ENCODE results near the gene SCARF2. TPM values are rescaled to one million over a fixed set of nuclear protein-coding genes. Genes with fewer than 3 reads are reported as not detected.
A peak's percentile ranks its signal among the peaks of the same experiment; 100 is the strongest.

The SCARF2 gene
- total RNA-seq, 1 experiment from 2014 or later, result 10.8 TPM

GRCh38 chr22:20427104-20427944 is 10.3 kb downstream of the SCARF2 start:
- no peaks in the 10 kb centered on the region for H3K9me3 ChIP-seq (ENCODE audit: control insufficient read depth, low read depth, low read length)
- H4K20me1 ChIP-seq (ENCODE audit: control insufficient read depth, insufficient read depth, insufficient read length), result peaks cover 3% of the 10 kb centered on the region
- H3K4me1 ChIP-seq (ENCODE audit: insufficient read depth, low read length), result no peaks in the 10 kb centered on the region
- WGBS (ENCODE audit: extremely low coverage, insufficient read length, low lambda C conversion rate), result no CpG with 5 or more reads among the region's 8 CpGs
- Mint-ChIP-seq H3K27ac (no peak overlapping the region), H3K27me3 (ENCODE audit: low read depth) (peaks cover 36% of the 10 kb centered on the region), H3K4me1 (peaks cover 12 to 13% of the 10 kb centered on the region in 2 experiments), H3K4me3 (peak overlapping the region in 1 of 2 experiments; percentile 31; a peak in 1 of 5 replicates), H3K9me3 (no peaks in the 10 kb centered on the region), H3K36me3 (ENCODE audit: insufficient read depth in 1 of 3, low read depth in 3 of 3) (peaks cover 0 to 22% (median 6%) of the 10 kb centered on the region in 3 experiments; a peak in 3 of 7 replicates)
- no peak overlapping the region for H3K4ac ChIP-seq (ENCODE audit: low read depth, low read length)
- no peak overlapping the region for H3K23ac ChIP-seq (ENCODE audit: insufficient read length, low read depth, low read length)
- no peaks in the 10 kb centered on the region for H3K79me2 ChIP-seq (ENCODE audit: insufficient read depth, low read length)
- H3K14ac ChIP-seq (ENCODE audit: insufficient read depth, low read length), result no peak overlapping the region
- H4K91ac ChIP-seq (ENCODE audit: insufficient read length, low read depth, low read length), result no peak overlapping the region
- H3K9ac ChIP-seq (ENCODE audit: extremely low read depth, insufficient read length, low read length), result no peak overlapping the region
- no peak for TF ChIP-seq CTCF (conservative IDR thresholded peaks at IDR 0.05)
- H2BK5ac ChIP-seq (ENCODE audit: insufficient read length, low read length), result no peak overlapping the region
- H4K8ac ChIP-seq (replicated peaks; ENCODE audit: insufficient read length, low read depth, low read length), result no peak overlapping the region
- H3K56ac ChIP-seq (ENCODE audit: insufficient read length, low read depth, low read length), result no peak overlapping the region
- no peak overlapping the region for H2BK15ac ChIP-seq (ENCODE audit: low read depth, low read length)
- no peak overlapping the region for H2BK20ac ChIP-seq (ENCODE audit: low read depth, low read length, poor library complexity, severe bottlenecking)
- H3K27me3 ChIP-seq (ENCODE audit: insufficient read depth, low read length), result no peaks in the 10 kb centered on the region; the same call in 1 of the 2 replicates
- H3K27ac ChIP-seq (ENCODE audit: insufficient read length, low read depth, low read length), result no peak overlapping the region
- DNase-seq, result no peak
- no peaks in the 10 kb centered on the region for H3K79me1 ChIP-seq (ENCODE audit: insufficient read depth, low read depth, low read length, poor library complexity, severe bottlenecking)
- H3K23me2 ChIP-seq (ENCODE audit: insufficient read length, low read depth, low read length, poor library complexity, severe bottlenecking), result peaks cover 8% of the 10 kb centered on the region
- no peak overlapping the region for H2AK5ac ChIP-seq (ENCODE audit: insufficient read length, low read length)
- H2BK120ac ChIP-seq (ENCODE audit: low read depth, low read length, poor library complexity, severe bottlenecking), result no peak overlapping the region
- no peak overlapping the region for H3K4me2 ChIP-seq (ENCODE audit: insufficient read depth, insufficient read length, low read length)
- no peak overlapping the region for H2BK12ac ChIP-seq (ENCODE audit: insufficient read length, low read depth, low read length)
- H3K18ac ChIP-seq (ENCODE audit: insufficient read length, low read depth, low read length), result no peak overlapping the region
- H3T11ph ChIP-seq (ENCODE audit: low read length), result no peak overlapping the region
- no peak overlapping the region for H4K5ac ChIP-seq (ENCODE audit: insufficient read length, low read depth, low read length)
- H2AFZ ChIP-seq (ENCODE audit: low read length), result no peak overlapping the region
